ENCODE measurements around the gene CIZ1.

The CIZ1 gene

DNA sequence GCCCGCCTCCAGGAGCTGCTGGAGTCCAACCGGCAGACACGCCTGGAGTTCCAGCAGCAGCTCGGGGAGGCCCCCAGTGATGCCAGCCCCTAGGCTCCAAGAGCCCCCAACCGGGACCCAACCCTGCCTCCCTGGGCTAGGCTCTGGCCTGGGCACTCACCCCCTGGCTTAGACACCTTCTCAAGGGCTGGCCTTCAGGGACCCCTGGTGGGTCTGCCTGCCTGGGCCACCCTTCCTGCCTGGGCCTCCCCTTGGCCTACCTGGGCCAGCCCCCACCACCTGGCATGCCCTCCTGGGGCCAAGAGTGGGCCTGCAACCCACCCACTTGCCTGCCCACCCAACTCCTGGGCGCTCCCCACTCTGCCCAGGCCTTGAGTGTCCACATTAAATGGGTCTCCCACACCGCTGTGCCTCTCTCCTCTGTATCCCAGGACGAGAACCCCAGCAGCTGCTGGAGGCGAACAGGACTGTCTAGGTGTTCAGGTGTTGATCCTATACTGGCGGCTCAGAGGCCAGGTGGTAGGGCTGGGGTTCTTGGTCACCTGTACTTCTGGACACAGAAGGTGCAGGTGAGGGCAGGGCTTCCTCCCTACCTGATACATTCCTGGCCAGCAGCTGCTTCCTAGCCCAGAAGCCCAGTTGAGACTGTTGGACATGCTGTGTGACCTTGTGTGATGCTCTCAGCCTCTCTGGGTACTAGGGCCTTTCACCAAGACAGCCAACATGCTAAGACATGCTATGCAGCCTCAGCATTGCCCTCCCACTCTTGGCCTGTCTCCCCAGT is 27.7 kb downstream of the CIZ1 start:
- DNase-seq (ENCODE audit: insufficient read length, low spot score) (no peak), FAIRE-seq (no peak)

DNA sequence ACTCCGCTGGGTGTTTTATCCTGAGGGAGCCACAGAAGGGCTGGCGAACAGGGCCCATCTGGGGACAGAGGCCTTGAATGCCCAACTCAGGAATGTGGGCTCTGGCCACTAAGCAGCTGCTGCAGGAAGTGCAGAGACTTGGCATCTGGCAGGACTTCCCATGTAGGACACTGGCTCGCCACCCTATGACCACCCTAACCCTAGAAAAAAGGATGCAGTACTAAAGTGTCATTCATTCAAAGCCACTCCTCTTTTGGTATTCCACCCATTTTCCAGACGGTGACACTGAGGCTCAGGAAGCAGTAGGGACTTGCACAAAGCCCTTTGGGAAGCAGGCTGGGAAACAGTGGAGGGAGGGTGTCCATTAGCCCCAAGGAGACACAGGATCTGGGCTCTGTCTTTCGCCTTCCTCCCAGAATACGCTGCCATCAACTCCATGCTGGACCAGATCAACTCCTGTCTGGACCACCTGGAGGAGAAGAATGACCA is 28.3 kb downstream of the CIZ1 start:
- FAIRE-seq (no peak), DNase-seq (ENCODE audit: insufficient read length, low spot score) (no peak)
- TF ChIP-seq, protein P1, sequence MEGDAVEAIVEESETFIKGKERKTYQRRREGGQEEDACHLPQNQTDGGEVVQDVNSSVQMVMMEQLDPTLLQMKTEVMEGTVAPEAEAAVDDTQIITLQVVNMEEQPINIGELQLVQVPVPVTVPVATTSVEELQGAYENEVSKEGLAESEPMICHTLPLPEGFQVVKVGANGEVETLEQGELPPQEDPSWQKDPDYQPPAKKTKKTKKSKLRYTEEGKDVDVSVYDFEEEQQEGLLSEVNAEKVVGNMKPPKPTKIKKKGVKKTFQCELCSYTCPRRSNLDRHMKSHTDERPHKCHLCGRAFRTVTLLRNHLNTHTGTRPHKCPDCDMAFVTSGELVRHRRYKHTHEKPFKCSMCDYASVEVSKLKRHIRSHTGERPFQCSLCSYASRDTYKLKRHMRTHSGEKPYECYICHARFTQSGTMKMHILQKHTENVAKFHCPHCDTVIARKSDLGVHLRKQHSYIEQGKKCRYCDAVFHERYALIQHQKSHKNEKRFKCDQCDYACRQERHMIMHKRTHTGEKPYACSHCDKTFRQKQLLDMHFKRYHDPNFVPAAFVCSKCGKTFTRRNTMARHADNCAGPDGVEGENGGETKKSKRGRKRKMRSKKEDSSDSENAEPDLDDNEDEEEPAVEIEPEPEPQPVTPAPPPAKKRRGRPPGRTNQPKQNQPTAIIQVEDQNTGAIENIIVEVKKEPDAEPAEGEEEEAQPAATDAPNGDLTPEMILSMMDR (IDR thresholded peaks at IDR 0.05; ENCODE audit: insufficient read depth, missing control alignments), result no peak

More for the DNA sequence above, 27.7 kb downstream of the CIZ1 start:
- TF ChIP-seq, protein P1 (IDR thresholded peaks at IDR 0.05; ENCODE audit: insufficient read depth, missing control alignments), result no peak

- FAIRE-seq, result no peak
- no peak for DNase-seq (ENCODE audit: insufficient read length, low spot score)
- TF ChIP-seq, protein P1 (IDR thresholded peaks at IDR 0.05; ENCODE audit: insufficient read depth, missing control alignments), result no peak
These were observed 29.0 kb downstream of the CIZ1 start for GRCh38 chr9:128162215-128163026.

DNA sequence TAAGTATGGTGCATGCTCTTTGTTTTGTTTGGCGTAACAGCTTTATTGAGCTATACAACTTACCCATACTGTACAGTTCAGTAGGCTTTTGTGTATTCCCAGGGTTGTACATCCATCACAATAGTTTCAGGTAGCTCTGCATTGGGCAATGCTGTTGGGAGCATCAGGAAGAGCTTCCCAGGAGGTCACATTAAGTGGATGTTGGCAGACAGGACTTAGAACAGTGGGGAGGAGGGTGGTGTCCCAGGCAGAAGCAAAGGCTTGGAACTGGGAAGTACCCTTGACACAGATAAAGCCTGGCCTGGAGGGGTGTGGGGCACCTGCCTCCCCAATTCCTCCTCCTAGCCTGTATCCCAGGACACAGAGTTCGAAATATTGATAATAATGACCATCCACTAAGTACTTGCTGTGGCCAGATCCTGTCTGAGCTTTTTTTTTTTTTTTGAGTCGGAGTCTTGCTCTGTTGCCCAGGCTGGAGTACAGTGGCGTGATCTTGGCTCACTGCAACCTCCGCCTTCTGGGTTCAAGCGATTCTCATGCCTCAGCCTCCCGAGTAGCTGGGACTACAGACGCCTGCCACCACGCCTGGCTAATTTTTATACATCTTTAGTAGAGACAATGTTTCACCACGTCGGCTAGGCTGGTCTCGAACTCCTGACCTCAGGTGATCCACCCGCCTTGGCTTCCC is 30.0 kb downstream of the CIZ1 start:
- no peak for DNase-seq (ENCODE audit: insufficient read length, low spot score)
- no peak for FAIRE-seq

DNA sequence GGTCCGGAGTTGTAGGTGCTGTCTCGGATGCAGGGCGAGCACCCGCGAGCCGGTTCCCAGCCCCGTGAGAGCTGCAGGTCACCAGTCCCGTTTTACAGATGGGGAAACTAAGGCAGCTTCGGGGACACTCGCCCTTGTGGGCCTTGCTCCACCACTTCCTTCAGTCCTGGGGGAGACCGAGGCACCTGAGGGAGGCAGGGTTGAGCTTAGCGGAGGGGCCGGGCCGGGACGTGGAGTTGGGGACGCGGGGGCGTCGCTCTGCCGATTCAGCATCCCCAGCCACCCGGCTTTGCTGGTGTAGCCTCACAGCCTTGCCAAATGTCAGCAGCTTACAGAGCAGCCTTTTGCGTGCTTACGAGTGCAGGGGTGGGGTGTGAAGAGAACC is 30.8 kb downstream of the CIZ1 start:
- DNase-seq (ENCODE audit: insufficient read length, low spot score) (no peak), FAIRE-seq (no peak)
- TF ChIP-seq, protein P1 (IDR thresholded peaks at IDR 0.05; ENCODE audit: insufficient read depth, missing control alignments), result no peak

More for the DNA sequence above, 30.0 kb downstream of the CIZ1 start:
- TF ChIP-seq, protein P1 (IDR thresholded peaks at IDR 0.05; ENCODE audit: insufficient read depth, missing control alignments), result no peak

DNA sequence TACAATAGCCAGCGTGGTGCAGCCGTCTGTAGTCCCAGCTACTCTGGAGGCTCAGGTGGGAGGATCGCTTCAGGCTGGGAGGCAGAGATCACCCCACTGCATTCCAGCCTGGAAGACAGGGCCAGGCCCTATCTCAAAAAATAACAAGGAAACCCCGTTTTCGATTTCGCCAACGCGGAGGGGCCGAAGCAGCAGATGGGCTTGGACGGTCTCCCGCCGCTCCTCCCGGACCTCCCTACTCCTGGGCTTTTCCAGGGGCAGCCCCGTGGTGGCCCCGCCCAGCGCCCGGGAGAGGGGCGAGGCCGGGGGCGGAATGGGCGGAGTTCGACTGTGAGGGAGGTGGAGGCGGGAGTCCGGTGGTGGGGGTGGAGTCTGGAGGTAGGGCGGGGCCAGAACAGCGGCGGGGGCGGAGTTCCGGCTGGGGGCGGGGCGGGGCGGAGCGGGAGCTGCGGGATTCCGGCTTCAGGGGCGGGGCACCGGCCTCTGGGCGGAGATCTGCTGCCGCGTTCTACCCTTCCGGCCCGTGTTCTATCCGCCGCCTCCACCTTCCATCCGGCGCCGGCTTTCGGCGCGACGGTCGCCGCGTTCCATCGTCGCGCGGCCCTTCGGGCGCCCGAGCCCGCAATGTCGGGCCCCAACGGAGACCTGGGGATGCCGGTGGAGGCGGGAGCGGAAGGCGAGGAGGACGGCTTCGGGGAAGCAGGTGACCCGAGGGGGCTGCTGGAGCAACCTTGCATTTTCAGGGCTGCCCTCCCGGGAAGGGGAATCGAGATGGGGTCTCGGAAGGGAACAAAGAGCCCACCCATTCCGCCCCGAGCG is 31.4 kb downstream of the CIZ1 start, which contains the start of gene BBLN:
TSS of gene BBLN (plus strand) at position 482 of the 819 bp plus-strand sequence. CDS start at position 625, 143 bp downstream.
- DNase-seq (ENCODE audit: insufficient read length, low spot score) (peak; percentile 99), FAIRE-seq (no peak)

More for the DNA sequence above, 31.4 kb downstream of the CIZ1 start, which contains the start of gene BBLN:
- TF ChIP-seq, protein P1 (IDR thresholded peaks at IDR 0.05; ENCODE audit: insufficient read depth, missing control alignments), result no peak

All from D721Med (cell line).